H1 (cell line): ENCODE results near the gene KIF26B. TPM values are rescaled to one million over a fixed set of nuclear protein-coding genes. Genes with fewer than 3 reads are reported as not detected.

ENCODE experiments used
- CTCF ChIA-PET: fragments of 300-600 bp; sonication (Branson Sonifier 250); formaldehyde crosslinking; loops from one replicate; lab custom pipeline; 2021; ENCODE audit not compliant: partially characterized antibody; lab: Charles Lee
- POLR2A ChIA-PET: fragments of 300-600 bp; sonication (Branson Sonifier 250); formaldehyde crosslinking; loops from one replicate; lab custom pipeline; 2021; ENCODE audit warnings: inconsistent platforms; ENCODE audit not compliant: partially characterized antibody; lab: Charles Lee
- DNase-seq, 2 experiments: peaks; one replicate each; pipeline versions ENCODE4 v3.0.0 to v3.0.0-alpha.2; 2010 to 2022; ENCODE audit warnings: low spot score in 2 of 2, low read depth in 1 of 2, mixed read lengths in 1 of 2
- FAIRE-seq: peaks from 2 replicates; lab custom pipeline; 2011; peaks lifted over from hg19 to GRCh38; lab: Jason Lieb, UNC
- H2AFZ ChIP-seq: 2 replicates; pipeline ENCODE4 v1.8.1; 2012; ENCODE audit warnings: low read length, inconsistent platforms
- H2AK5ac ChIP-seq: 2 replicates; pipeline ENCODE4 v1.6.1; 2013; ENCODE audit warnings: low read depth, low read length
- H2BK120ac ChIP-seq: replicated peaks from 2 replicates; pipeline ENCODE3; 2013; ENCODE audit warnings: low read depth, low read length, inconsistent platforms
- H2BK12ac ChIP-seq: 2 replicates; pipeline ENCODE4 v1.6.1; 2013; ENCODE audit warnings: low read depth, low read length
- H2BK15ac ChIP-seq: 2 replicates; pipeline ENCODE4 v1.6.1; 2013; ENCODE audit warnings: low read length
- H2BK20ac ChIP-seq: 2 replicates; pipeline ENCODE4 v1.6.1; 2013; ENCODE audit warnings: low read length
- H2BK5ac ChIP-seq: 2 replicates; pipeline ENCODE4 v1.6.1; 2013; ENCODE audit warnings: low read depth, low read length
- H3K14ac ChIP-seq: 2 replicates; pipeline ENCODE4 v1.6.1; 2013; ENCODE audit warnings: inconsistent platforms; ENCODE audit not compliant: insufficient read length
- H3K18ac ChIP-seq: 2 replicates; pipeline ENCODE4 v1.6.1; 2013; ENCODE audit warnings: low read length; ENCODE audit errors: extremely low read depth
- H3K23ac ChIP-seq: 2 replicates; pipeline ENCODE4 v1.6.1; 2013; ENCODE audit warnings: inconsistent platforms; ENCODE audit not compliant: insufficient read length
- H3K23me2 ChIP-seq: 2 replicates; pipeline ENCODE4 v1.6.1; 2013; ENCODE audit warnings: low read depth, low read length
- H3K27ac ChIP-seq: 2 replicates; pipeline ENCODE4 v1.6.1; 2011; ENCODE audit warnings: low read depth, low read length, inconsistent platforms
- H3K27me3 ChIP-seq, 4 experiments: replicated peaks in 1 of 4; 1 replicate in 1 of 4; 2 replicates in 3 of 4; pipeline versions ENCODE4 v1.6.1 to v1.8.1; 2011 to 2013; ENCODE audit warnings: low read length in 3 of 4, mild to moderate bottlenecking in 3 of 4, inconsistent platforms in 2 of 4, mixed read lengths in 2 of 4, moderate library complexity in 1 of 4; ENCODE audit not compliant: control insufficient read depth in 3 of 4, insufficient read depth in 3 of 4; ENCODE audit errors: extremely low read depth in 1 of 4
- H3K36me3 ChIP-seq, 4 experiments: 2 replicates each; pipeline versions ENCODE4 v1.6.1 to v1.8.1; 2011 to 2013; ENCODE audit warnings: mild to moderate bottlenecking in 4 of 4, low read length in 3 of 4, moderate library complexity in 2 of 4, control low read depth in 1 of 4, inconsistent platforms in 1 of 4; ENCODE audit not compliant: insufficient read depth in 4 of 4, control insufficient read depth in 2 of 4
- H3K4ac ChIP-seq: replicated peaks from 2 replicates; pipeline ENCODE3; 2013; ENCODE audit warnings: low read length, low read depth, mixed read lengths, inconsistent platforms; ENCODE audit not compliant: insufficient read length
- H3K4me1 ChIP-seq, 4 experiments: replicated peaks in 1 of 4; 1 replicate in 1 of 4; 2 replicates in 3 of 4; pipeline versions ENCODE4 v1.6.1 to v1.8.1; 2011 to 2013; ENCODE audit warnings: low read length in 3 of 4, inconsistent platforms in 2 of 4, mixed read lengths in 1 of 4; ENCODE audit not compliant: insufficient read depth in 4 of 4, control insufficient read depth in 3 of 4
- H3K4me2 ChIP-seq, 2 experiments: 2 replicates each; pipeline versions ENCODE4 v1.6.1 to v1.8.1; 2011 to 2013; ENCODE audit warnings: low read depth in 2 of 2, low read length in 2 of 2, control low read depth in 1 of 2, inconsistent platforms in 1 of 2, mild to moderate bottlenecking in 1 of 2; ENCODE audit not compliant: insufficient read depth in 1 of 2
- H3K4me3 ChIP-seq, 4 experiments: fragments of 200-600, 300-600 bp in 1 of 4; sonication (generic), shearing (Covaris generic), sonication (Bioruptor Twin) in 1 of 4; 2 replicates each; pipeline versions ENCODE4 v1.5.1 to v1.8.1; 2011 to 2016; ENCODE audit warnings: low read length in 4 of 4, low read depth in 3 of 4, control low read depth in 2 of 4, inconsistent platforms in 2 of 4, mild to moderate bottlenecking in 2 of 4, mixed read lengths in 1 of 4, moderate library complexity in 1 of 4; ENCODE audit not compliant: insufficient read depth in 2 of 4; ENCODE audit errors: extremely low read depth in 1 of 4
- H3K56ac ChIP-seq: replicated peaks from 2 replicates; pipeline ENCODE3; 2013; ENCODE audit warnings: low read depth, mild to moderate bottlenecking, mixed read lengths, low read length, inconsistent platforms; ENCODE audit not compliant: insufficient read length
- H3K79me1 ChIP-seq: 2 replicates; pipeline ENCODE4 v1.6.1; 2013; ENCODE audit warnings: low read depth, low read length, control low read depth
- H3K79me2 ChIP-seq, 2 experiments: 2 replicates each; pipeline versions ENCODE4 v1.6.1 to v1.8.1; 2012 to 2013; ENCODE audit warnings: low read length in 2 of 2, mild to moderate bottlenecking in 2 of 2, inconsistent platforms in 1 of 2; ENCODE audit not compliant: insufficient read depth in 2 of 2, control insufficient read depth in 1 of 2
- H3K9ac ChIP-seq, 4 experiments: replicated peaks in 1 of 4; 1 replicate in 1 of 4; 2 replicates in 3 of 4; pipeline versions ENCODE4 v1.6.1 to v1.8.1; 2011 to 2013; ENCODE audit warnings: low read depth in 3 of 4, low read length in 3 of 4, control low read depth in 2 of 4, mild to moderate bottlenecking in 2 of 4, moderate library complexity in 2 of 4, inconsistent platforms in 1 of 4; ENCODE audit errors: extremely low read depth in 1 of 4
- H3K9me3 ChIP-seq, 2 experiments: 2 replicates each; pipeline versions ENCODE4 v1.6.1 to v1.8.1; 2012 to 2013; ENCODE audit warnings: mild to moderate bottlenecking in 2 of 2, moderate library complexity in 2 of 2, control low read depth in 1 of 2, inconsistent platforms in 1 of 2, low read depth in 1 of 2, low read length in 1 of 2, mixed read lengths in 1 of 2; ENCODE audit not compliant: insufficient read depth in 2 of 2
- H4K20me1 ChIP-seq, 2 experiments: replicated peaks in 1 of 2; 2 replicates each; pipeline versions ENCODE3 to v1.8.1; 2011 to 2013; ENCODE audit warnings: inconsistent platforms in 2 of 2, low read length in 2 of 2, mild to moderate bottlenecking in 1 of 2; ENCODE audit not compliant: insufficient read depth in 2 of 2, control insufficient read depth in 1 of 2
- H4K5ac ChIP-seq: 2 replicates; pipeline ENCODE4 v1.6.1; 2013; ENCODE audit warnings: low read length, low read depth, mixed read lengths, inconsistent platforms; ENCODE audit not compliant: insufficient read length
- H4K8ac ChIP-seq: 2 replicates; pipeline ENCODE4 v1.8.0; 2013; ENCODE audit warnings: mild to moderate bottlenecking, moderate library complexity, low read length, inconsistent platforms; ENCODE audit not compliant: insufficient read depth; ENCODE audit errors: extremely low read depth
- H4K91ac ChIP-seq: replicated peaks from 2 replicates; pipeline ENCODE3; 2013; ENCODE audit warnings: low read length, mixed read lengths, inconsistent platforms; ENCODE audit not compliant: insufficient read length
- CBX5 ChIP-seq: fragments of 300-800, 300-1000 bp; sonication (generic); IDR thresholded peaks from 2 replicates; pipeline ENCODE4 v1.7.1; 2016; ENCODE audit warnings: antibody characterized with exemption, low read length, low read depth
- CEBPB ChIP-seq: IDR thresholded peaks from 2 replicates; pipeline ENCODE4 v1.6.1; 2012; ENCODE audit warnings: low read depth, low read length
- CHD1 ChIP-seq: IDR thresholded peaks from 2 replicates; pipeline ENCODE4 v1.6.1; 2012; ENCODE audit warnings: low read depth, low read length, improper control_type of control experiment
- CREB1 ChIP-seq: IDR thresholded peaks from 2 replicates; pipeline ENCODE4 v1.6.1; 2012; ENCODE audit warnings: inconsistent platforms
- GABPA ChIP-seq: IDR thresholded peaks from 2 replicates; pipeline ENCODE4 v1.6.1; 2011; ENCODE audit warnings: mild to moderate bottlenecking, low read length, moderate library complexity, borderline replicate concordance; ENCODE audit not compliant: insufficient read depth
- POLR2A ChIP-seq, 2 experiments: IDR thresholded peaks; 1 replicate in 1 of 2; 2 replicates in 1 of 2; pipeline ENCODE4 v1.6.1; 2011; ENCODE audit warnings: low read depth in 2 of 2, low read length in 2 of 2, mild to moderate bottlenecking in 2 of 2; ENCODE audit errors: control extremely low read depth in 1 of 2
- RAD21 ChIP-seq, 2 experiments: IDR thresholded peaks in 1 of 2; conservative IDR thresholded peaks in 1 of 2; 2 replicates each; pipeline ENCODE4 v1.6.1; 2011; ENCODE audit warnings: low read depth in 2 of 2, low read length in 2 of 2, improper control_type of control experiment in 1 of 2, inconsistent platforms in 1 of 2, mild to moderate bottlenecking in 1 of 2, moderate library complexity in 1 of 2
- RXRA ChIP-seq: IDR thresholded peaks from 2 replicates; pipeline ENCODE4 v1.6.1; 2011; ENCODE audit warnings: low read depth, mild to moderate bottlenecking, low read length, moderate library complexity; ENCODE audit not compliant: insufficient read depth
- SAP30 ChIP-seq: fragments of 300-600 bp; sonication (generic); IDR thresholded peaks from 2 replicates; pipeline ENCODE4 v1.7.1; 2012; ENCODE audit warnings: low read length, moderate library complexity, mild to moderate bottlenecking, inconsistent platforms; ENCODE audit not compliant: insufficient read depth, insufficient replicate concordance
- SIRT6 ChIP-seq: IDR thresholded peaks from one replicate; pipeline ENCODE4 v1.7.1; 2012; ENCODE audit warnings: low read length, inconsistent platforms
- SP4 ChIP-seq: IDR thresholded peaks from 2 replicates; pipeline ENCODE4 v1.6.1; 2012; ENCODE audit warnings: low read length, inconsistent platforms
- SRF ChIP-seq: IDR thresholded peaks from 2 replicates; pipeline ENCODE4 v1.6.1; 2011; ENCODE audit warnings: mild to moderate bottlenecking, low read depth, low read length, moderate library complexity
- WGBS, 2 experiments: shearing (Covaris generic) in 1 of 2; methylation state at CpG; one replicate each; pipeline versions ENCODE4 v1.1.6 to v1.1.7; 2013 to 2015; ENCODE audit warnings: low lambda C conversion rate in 2 of 2, mixed read lengths in 2 of 2, inconsistent platforms in 1 of 2, low coverage in 1 of 2, missing lambda C conversion rate in 1 of 2; ENCODE audit not compliant: insufficient replicate concordance in 2 of 2, insufficient coverage in 1 of 2, insufficient read length in 1 of 2; ENCODE audit errors: extremely low coverage in 1 of 2, missing lambda C conversion rate in 1 of 2; 5-methylcytosine and 5-hydroxymethylcytosine counted together
- polyA plus RNA-seq, 7 experiments: library from polyadenylated mRNA; depleted of rRNA in 3 of 7; stranded (reverse) in 5 of 7; unstranded in 2 of 7; fragments of >200 nt in 5 of 7; fragments of 200-250 nt in 2 of 7; gene quantifications; 1 replicate in 5 of 7; 2 replicates in 1 of 7; 4 replicates in 1 of 7; pipeline versions ENCODE4 v1.2.1 to v1.2.3, GENCODE V29; 2011 to 2013; ENCODE audit warnings: missing spikeins in 2 of 7, mixed read lengths in 2 of 7
- total RNA-seq: library from RNA; stranded (reverse); fragmentation: NEBNext Ultra II Directional; extraction: Animal tissue kit (Norgen Biotek cat#: 25700); gene quantifications from 2 replicates; pipeline ENCODE4 v1.2.1, GENCODE V29; 2021
- TF ChIP-seq, protein P1 (sequence below), 3 experiments: IDR thresholded peaks; 1 replicate in 2 of 3; 2 replicates in 1 of 3; pipeline versions ENCODE4 v1.5.1 to v1.6.1; 2011; ENCODE audit warnings: low read length in 3 of 3, mild to moderate bottlenecking in 3 of 3, inconsistent platforms in 2 of 3, low read depth in 1 of 3, moderate library complexity in 1 of 3; ENCODE audit not compliant: insufficient read depth in 1 of 3; ENCODE audit errors: control extremely low read depth in 1 of 3

The KIF26B gene
- total and polyA plus RNA-seq, 2 of the 8 experiments (the other 6 are each of a cell fraction or from before 2014, with no cell fraction given): 0.06 to 0.28 TPM

DNA sequence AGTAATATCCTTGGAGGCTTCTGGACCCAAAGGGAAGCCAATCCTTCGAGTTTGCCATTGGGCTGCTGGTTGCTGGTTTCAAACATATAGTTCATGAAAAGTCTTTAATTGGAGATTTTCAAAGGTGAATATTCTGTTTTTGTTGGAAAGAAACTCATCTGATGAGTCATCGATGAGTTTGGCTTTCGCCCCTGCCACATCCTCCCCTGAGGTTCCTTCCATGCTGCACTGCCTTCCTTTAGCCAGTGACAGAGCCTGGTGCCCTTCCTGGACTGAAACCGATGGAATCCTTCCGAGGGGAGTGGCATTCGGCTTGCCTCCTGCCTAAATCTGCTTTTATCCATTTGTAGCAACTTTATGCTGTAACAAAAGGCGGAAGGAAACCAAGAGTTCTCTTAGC is 550.0 kb downstream of the KIF26B start:
- no peak overlapping the region for H3K4me2 ChIP-seq
- no peak overlapping the region for H2BK15ac ChIP-seq
- H3K9me3 ChIP-seq: no peaks in the 10 kb centered on the region
- no peak for DNase-seq
- H2AK5ac ChIP-seq: no peak overlapping the region
- H3K4me3 ChIP-seq: no peak overlapping the region
- no peak overlapping the region for H4K8ac ChIP-seq
- no peak overlapping the region for H3K9ac ChIP-seq
- H3K4me1 ChIP-seq: peaks cover 0 to 4% (median under 1%) of the 10 kb centered on the region in 4 experiments; a peak in 2 of 7 replicates
- no peaks in the 10 kb centered on the region for H3K79me2 ChIP-seq
- no peak overlapping the region for H3K23ac ChIP-seq
- H2BK12ac ChIP-seq: 0 out of 2 replicates have a peak overlapping the region, but pooled peaks have one; percentile 23
- no peaks in the 10 kb centered on the region for H3K23me2 ChIP-seq
- WGBS, 2 experiments: 92% methylated on average over 7 of the region's 7 CpGs; no CpG with 5 or more reads in 1 of the 2 experiments
- no peak overlapping the region for H2BK20ac ChIP-seq
- H4K20me1 ChIP-seq: no peaks in the 10 kb centered on the region
- no peaks in the 10 kb centered on the region for H3K36me3 ChIP-seq
- H4K91ac ChIP-seq: no peak overlapping the region
- H3K79me1 ChIP-seq: no peaks in the 10 kb centered on the region
- no peak overlapping the region for H2BK5ac ChIP-seq
- no peak overlapping the region for H3K4ac ChIP-seq
- H4K5ac ChIP-seq: no peak overlapping the region
- ChIA-PET CTCF (interaction anchor here (1.1 to 1.9 kb wide), 2 partner anchors 9 to 11 kb away, joined by 3 to 6 read pairs; no protein-coding TSS in a partner anchor), POLR2A (no interaction called here)
- no peak overlapping the region for H3K14ac ChIP-seq
- no peak overlapping the region for H3K18ac ChIP-seq
- FAIRE-seq: no peak
- no peak overlapping the region for H3K27ac ChIP-seq
- H3K27me3 ChIP-seq: no peaks in the 10 kb centered on the region
- no peak overlapping the region for H2AFZ ChIP-seq
- no peak overlapping the region for H2BK120ac ChIP-seq
- no peak overlapping the region for H3K56ac ChIP-seq
- no peak for TF ChIP-seq POLR2A (IDR thresholded peaks at IDR 0.05; ENCODE audit: control extremely low read depth in 1 of 2, low read depth in 2 of 2, low read length in 2 of 2)
- TF ChIP-seq CREB1: no peak
- TF ChIP-seq SRF: no peak
- no peak for TF ChIP-seq GABPA
- TF ChIP-seq CBX5: no peak
- no peak for TF ChIP-seq SIRT6
- no peak for TF ChIP-seq RAD21 (IDR thresholded peaks at IDR 0.05 in 1 of 2, conservative IDR thresholded peaks at IDR 0.05 in 1 of 2; ENCODE audit: low read depth in 2 of 2, low read length in 2 of 2)
- TF ChIP-seq RXRA: no peak
- no peak for TF ChIP-seq CEBPB
- TF ChIP-seq, protein P1, sequence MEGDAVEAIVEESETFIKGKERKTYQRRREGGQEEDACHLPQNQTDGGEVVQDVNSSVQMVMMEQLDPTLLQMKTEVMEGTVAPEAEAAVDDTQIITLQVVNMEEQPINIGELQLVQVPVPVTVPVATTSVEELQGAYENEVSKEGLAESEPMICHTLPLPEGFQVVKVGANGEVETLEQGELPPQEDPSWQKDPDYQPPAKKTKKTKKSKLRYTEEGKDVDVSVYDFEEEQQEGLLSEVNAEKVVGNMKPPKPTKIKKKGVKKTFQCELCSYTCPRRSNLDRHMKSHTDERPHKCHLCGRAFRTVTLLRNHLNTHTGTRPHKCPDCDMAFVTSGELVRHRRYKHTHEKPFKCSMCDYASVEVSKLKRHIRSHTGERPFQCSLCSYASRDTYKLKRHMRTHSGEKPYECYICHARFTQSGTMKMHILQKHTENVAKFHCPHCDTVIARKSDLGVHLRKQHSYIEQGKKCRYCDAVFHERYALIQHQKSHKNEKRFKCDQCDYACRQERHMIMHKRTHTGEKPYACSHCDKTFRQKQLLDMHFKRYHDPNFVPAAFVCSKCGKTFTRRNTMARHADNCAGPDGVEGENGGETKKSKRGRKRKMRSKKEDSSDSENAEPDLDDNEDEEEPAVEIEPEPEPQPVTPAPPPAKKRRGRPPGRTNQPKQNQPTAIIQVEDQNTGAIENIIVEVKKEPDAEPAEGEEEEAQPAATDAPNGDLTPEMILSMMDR (IDR thresholded peaks at IDR 0.05; ENCODE audit: control extremely low read depth in 1 of 3, insufficient read depth in 1 of 3, low read depth in 1 of 3, low read length in 3 of 3): no peak
- no peak for TF ChIP-seq SP4
- TF ChIP-seq SAP30: no peak
- no peak for TF ChIP-seq CHD1
